PC-9 (cell line): ENCODE measurements around the gene AUH. TPM values are rescaled to one million over a fixed set of nuclear protein-coding genes. Genes with fewer than 3 reads are reported as not detected.

ENCODE experiments used
- BruUV-seq: library from RNA; stranded (reverse); fragments of 400-500 nt; replicated peaks from 2 replicates; lab custom pipeline; 2021; lab: Mats Ljungman, UMichigan
- CTCF ChIA-PET: fragments of 300-600 bp; sonication (Branson Sonifier 250); formaldehyde crosslinking; loops from one replicate; lab custom pipeline; 2022; ENCODE audit warnings: antibody characterized with exemption; lab: Charles Lee
- POLR2A ChIA-PET: fragments of 300-600 bp; sonication (Branson Sonifier 250); formaldehyde crosslinking; loops from one replicate; lab custom pipeline; 2022; ENCODE audit warnings: antibody characterized with exemption; ENCODE audit not compliant: unreplicated experiment; lab: Charles Lee
- DNase-seq, 2 experiments: peaks; one replicate each; pipeline versions ENCODE4 v3.0.0 to v3.0.0-alpha.2; 2015 to 2022; ENCODE audit warnings: mixed read lengths in 1 of 2
- H2AFZ ChIP-seq: fragments of 200-600 bp; sonication (generic); 2 replicates; pipeline ENCODE4 v1.8.1; 2017; ENCODE audit warnings: antibody characterized with exemption
- H3F3A ChIP-seq: fragments of 200-600 bp; sonication (generic); 2 replicates; pipeline ENCODE4 v1.8.1; 2017; ENCODE audit warnings: antibody characterized with exemption, mild to moderate bottlenecking, low read depth; ENCODE audit not compliant: insufficient read depth
- H3K27ac ChIP-seq: fragments of 200-600 bp; sonication (generic); 2 replicates; pipeline ENCODE4 v1.6.1; 2016; ENCODE audit warnings: mixed run types
- H3K27me3 ChIP-seq: fragments of 200-600 bp; sonication (generic); 2 replicates; pipeline ENCODE4 v1.6.1; 2016; ENCODE audit warnings: low read depth, mixed run types; ENCODE audit not compliant: insufficient read depth
- H3K36me3 ChIP-seq: fragments of 200-600 bp; sonication (generic); 2 replicates; pipeline ENCODE4 v1.6.1; 2016; ENCODE audit warnings: low read depth, mixed run types
- H3K4me1 ChIP-seq: fragments of 200-600 bp; sonication (generic); replicated peaks from 2 replicates; pipeline ENCODE4 v1.6.1; 2016; ENCODE audit warnings: mixed run types; ENCODE audit not compliant: insufficient read depth
- H3K4me2 ChIP-seq: fragments of 200-600 bp; sonication (generic); 2 replicates; pipeline ENCODE4 v1.6.1; 2017; ENCODE audit warnings: mixed run types
- H3K4me3 ChIP-seq: fragments of 200-600 bp; sonication (generic); 2 replicates; pipeline ENCODE4 v1.6.1; 2016; ENCODE audit warnings: mixed run types
- H3K79me2 ChIP-seq: fragments of 200-600 bp; sonication (generic); 2 replicates; pipeline ENCODE4 v1.6.1; 2017; ENCODE audit warnings: low read depth, mixed run types
- H3K9me2 ChIP-seq: fragments of 200-600 bp; sonication (generic); 2 replicates; pipeline ENCODE4 v1.8.1; 2017; ENCODE audit warnings: mild to moderate bottlenecking; ENCODE audit not compliant: insufficient read depth
- H3K9me3 ChIP-seq: fragments of 200-600 bp; sonication (generic); 2 replicates; pipeline ENCODE4 v1.8.1; 2016; ENCODE audit warnings: low read depth; ENCODE audit not compliant: insufficient read depth
- H4K20me1 ChIP-seq: fragments of 200-600 bp; sonication (generic); 2 replicates; pipeline ENCODE4 v1.8.1; 2017; ENCODE audit not compliant: insufficient read depth
- EZH2 ChIP-seq: fragments of 200-600 bp; sonication (generic); IDR thresholded peaks from 2 replicates; pipeline ENCODE4 v1.8.0; 2017; ENCODE audit warnings: antibody characterized with exemption, low read depth
- intact Hi-C: fragments of 100-400 bp; cut with micrococcal nuclease; formaldehyde crosslinking; loops from one replicate; pipeline ENCODE4 v1.10.0; 2022; ENCODE audit not compliant: unreplicated experiment
- total RNA-seq: library from RNA; stranded (reverse); gene quantifications from 2 replicates; pipeline ENCODE4 v1.2.3, GENCODE V29; 2021
- TF ChIP-seq, protein P1 (sequence below): fragments of 200-600 bp; sonication (generic); conservative IDR thresholded peaks from 2 replicates; pipeline ENCODE4 v1.6.1; 2017; ENCODE audit warnings: mixed run types, antibody characterized with exemption, mild to moderate bottlenecking, moderate library complexity

The AUH gene
- total RNA-seq, 1 experiment from 2014 or later, result 24.9 TPM

GRCh38 chr9:91310037-91310436 is 51.7 kb downstream of the AUH start:
- H3K4me2 ChIP-seq, result no peak overlapping the region
- H3K4me3 ChIP-seq, result no peak overlapping the region
- H3K9me2 ChIP-seq, result no peaks in the 10 kb centered on the region
- H3K79me2 ChIP-seq, result peaks cover 27% of the 10 kb centered on the region
- peak in 1 of 2 experiments; percentile 63 for DNase-seq
- H3K27ac ChIP-seq, result peak overlapping the region; percentile 15
- H3K9me3 ChIP-seq, result no peaks in the 10 kb centered on the region
- 0 out of 2 replicates have a peak, but pooled peaks cover 7% of the 10 kb centered on the region for H3K36me3 ChIP-seq
- CTCF ChIA-PET, result interaction anchor here (0.5 kb wide), 1 partner anchor 114 kb away, joined by 8 read pairs; the partner anchor contains the start of gene NFIL3
- no TSS peak for BruUV-seq
- intact Hi-C loops, result loop anchor here (5.0 to 10.0 kb wide), 3 partner anchors 112 to 395 kb away; partner anchors contain the start of gene NFIL3
- POLR2A ChIA-PET, result no interaction called here
- TF ChIP-seq, protein P1, sequence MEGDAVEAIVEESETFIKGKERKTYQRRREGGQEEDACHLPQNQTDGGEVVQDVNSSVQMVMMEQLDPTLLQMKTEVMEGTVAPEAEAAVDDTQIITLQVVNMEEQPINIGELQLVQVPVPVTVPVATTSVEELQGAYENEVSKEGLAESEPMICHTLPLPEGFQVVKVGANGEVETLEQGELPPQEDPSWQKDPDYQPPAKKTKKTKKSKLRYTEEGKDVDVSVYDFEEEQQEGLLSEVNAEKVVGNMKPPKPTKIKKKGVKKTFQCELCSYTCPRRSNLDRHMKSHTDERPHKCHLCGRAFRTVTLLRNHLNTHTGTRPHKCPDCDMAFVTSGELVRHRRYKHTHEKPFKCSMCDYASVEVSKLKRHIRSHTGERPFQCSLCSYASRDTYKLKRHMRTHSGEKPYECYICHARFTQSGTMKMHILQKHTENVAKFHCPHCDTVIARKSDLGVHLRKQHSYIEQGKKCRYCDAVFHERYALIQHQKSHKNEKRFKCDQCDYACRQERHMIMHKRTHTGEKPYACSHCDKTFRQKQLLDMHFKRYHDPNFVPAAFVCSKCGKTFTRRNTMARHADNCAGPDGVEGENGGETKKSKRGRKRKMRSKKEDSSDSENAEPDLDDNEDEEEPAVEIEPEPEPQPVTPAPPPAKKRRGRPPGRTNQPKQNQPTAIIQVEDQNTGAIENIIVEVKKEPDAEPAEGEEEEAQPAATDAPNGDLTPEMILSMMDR, result no peak
- TF ChIP-seq EZH2, result no peak
- H3F3A ChIP-seq, result peaks cover 12% of the 10 kb centered on the region
- no peak overlapping the region for H2AFZ ChIP-seq
- H4K20me1 ChIP-seq, result no peaks in the 10 kb centered on the region
- H3K4me1 ChIP-seq, result peaks cover 47% of the 10 kb centered on the region
- no peaks in the 10 kb centered on the region for H3K27me3 ChIP-seq

GRCh38 chr9:91308191-91308590 is 53.5 kb downstream of the AUH start:
- H3K4me2 ChIP-seq, result no peak overlapping the region
- H3K27me3 ChIP-seq, result no peaks in the 10 kb centered on the region
- peaks cover 57% of the 10 kb centered on the region for H3K4me1 ChIP-seq
- no peaks in the 10 kb centered on the region for H3K9me2 ChIP-seq
- no peak overlapping the region for H3K27ac ChIP-seq
- 0 out of 2 replicates have a peak, but pooled peaks cover 7% of the 10 kb centered on the region for H3K36me3 ChIP-seq
- H3F3A ChIP-seq, result peaks cover 16% of the 10 kb centered on the region
- H3K4me3 ChIP-seq, result no peak overlapping the region
- H3K79me2 ChIP-seq, result peaks cover 32% of the 10 kb centered on the region
- no peaks in the 10 kb centered on the region for H4K20me1 ChIP-seq
- CTCF ChIA-PET, result interaction anchor here (0.7 kb wide), 1 partner anchor 41 kb away, joined by 6 read pairs; no protein-coding TSS in a partner anchor
- intact Hi-C loops, result no loop called here
- no peaks in the 10 kb centered on the region for H3K9me3 ChIP-seq
- BruUV-seq, result no TSS peak
- POLR2A ChIA-PET, result no interaction called here
- TF ChIP-seq, protein P1, result no peak
- TF ChIP-seq EZH2, result no peak
- no peak overlapping the region for H2AFZ ChIP-seq
- no peak for DNase-seq

DNA sequence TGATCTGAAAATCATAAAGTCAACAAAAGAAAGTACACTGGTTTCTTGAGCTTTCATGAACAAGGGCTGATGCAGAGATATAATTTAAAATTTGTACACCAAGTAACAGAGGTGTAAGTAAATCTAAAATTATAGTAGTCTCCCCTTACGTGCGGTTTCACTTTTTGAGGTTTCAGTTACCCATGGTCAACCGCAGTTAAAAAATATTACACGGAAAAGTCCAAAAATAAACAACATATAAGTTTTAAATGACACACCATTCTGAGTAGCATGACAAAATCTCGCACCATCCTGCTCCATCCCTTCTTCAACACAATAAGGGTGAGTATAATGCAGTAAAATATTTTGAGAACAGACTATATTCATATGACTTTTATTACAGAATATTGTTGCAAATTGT is 54.4 kb downstream of the AUH start:
- H3K4me1 ChIP-seq, result peaks cover 58% of the 10 kb centered on the region
- 0 out of 2 replicates have a peak, but pooled peaks cover 7% of the 10 kb centered on the region for H3K36me3 ChIP-seq
- BruUV-seq, result no TSS peak
- H2AFZ ChIP-seq, result no peak overlapping the region
- intact Hi-C loops, result no loop called here
- no peak overlapping the region for H3K27ac ChIP-seq
- peaks cover 20% of the 10 kb centered on the region; the same call in 1 of the 2 replicates for H3F3A ChIP-seq
- no peaks in the 10 kb centered on the region for H4K20me1 ChIP-seq
- H3K4me2 ChIP-seq, result no peak overlapping the region
- no peak overlapping the region for H3K4me3 ChIP-seq
- POLR2A ChIA-PET, result no interaction called here
- CTCF ChIA-PET, result no interaction called here
- peaks cover 30% of the 10 kb centered on the region for H3K79me2 ChIP-seq
- H3K27me3 ChIP-seq, result no peaks in the 10 kb centered on the region
- TF ChIP-seq, protein P1, result no peak
- no peak for TF ChIP-seq EZH2
- no peaks in the 10 kb centered on the region for H3K9me3 ChIP-seq
- no peak for DNase-seq
- H3K9me2 ChIP-seq, result no peaks in the 10 kb centered on the region
